Measurements from ENCODE around the gene TRAPPC6A. TPM values are rescaled to one million over a fixed set of nuclear protein-coding genes. Genes with fewer than 3 reads are reported as not detected.

TRAPPC6A gene
- total and polyA plus RNA-seq, 2 experiments from 2014 or later: 29.4 to 74.7 TPM

DNA sequence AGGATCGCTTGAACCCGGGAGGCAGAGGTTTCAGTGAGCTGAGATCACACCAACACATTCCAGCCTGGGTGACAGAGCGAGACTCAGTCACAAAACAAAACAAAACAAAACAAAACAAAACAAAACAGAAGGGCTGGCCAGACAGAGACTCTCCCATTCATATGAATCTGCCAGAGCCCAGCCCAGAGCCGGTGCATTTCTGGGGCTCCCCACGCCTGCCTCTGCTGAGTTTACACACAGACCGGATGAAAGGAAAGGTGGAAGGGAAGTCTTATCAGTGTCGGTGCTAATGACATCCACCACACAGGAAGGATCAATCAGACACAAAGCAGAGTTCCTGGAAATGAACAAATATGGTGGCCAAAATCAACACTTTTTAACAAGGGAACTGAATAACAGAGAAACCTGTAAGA is 6.8 kb downstream of the TRAPPC6A start:
- H3K4me1 Mint-ChIP-seq: peaks cover 6% of the 10 kb centered on the region
- no peaks in the 10 kb centered on the region for H3K9me2 ChIP-seq (ENCODE audit: insufficient read depth)
- no peaks in the 10 kb centered on the region; the same call in 1 of the 2 replicates for H3F3A ChIP-seq (replicated peaks; ENCODE audit: low read depth)
- no peak overlapping the region for H2AFZ ChIP-seq
- no peak overlapping the region for H3K4me2 ChIP-seq
- no peak overlapping the region; the same call in 2 of the 3 replicates for H3K4me3 Mint-ChIP-seq
- H3K27ac Mint-ChIP-seq: no peak overlapping the region
- no peak for TF ChIP-seq CREB1 (CRISPR knock-in tag; IDR thresholded peaks at IDR 0.05; ENCODE audit: low read depth)
- TF ChIP-seq, protein P1, sequence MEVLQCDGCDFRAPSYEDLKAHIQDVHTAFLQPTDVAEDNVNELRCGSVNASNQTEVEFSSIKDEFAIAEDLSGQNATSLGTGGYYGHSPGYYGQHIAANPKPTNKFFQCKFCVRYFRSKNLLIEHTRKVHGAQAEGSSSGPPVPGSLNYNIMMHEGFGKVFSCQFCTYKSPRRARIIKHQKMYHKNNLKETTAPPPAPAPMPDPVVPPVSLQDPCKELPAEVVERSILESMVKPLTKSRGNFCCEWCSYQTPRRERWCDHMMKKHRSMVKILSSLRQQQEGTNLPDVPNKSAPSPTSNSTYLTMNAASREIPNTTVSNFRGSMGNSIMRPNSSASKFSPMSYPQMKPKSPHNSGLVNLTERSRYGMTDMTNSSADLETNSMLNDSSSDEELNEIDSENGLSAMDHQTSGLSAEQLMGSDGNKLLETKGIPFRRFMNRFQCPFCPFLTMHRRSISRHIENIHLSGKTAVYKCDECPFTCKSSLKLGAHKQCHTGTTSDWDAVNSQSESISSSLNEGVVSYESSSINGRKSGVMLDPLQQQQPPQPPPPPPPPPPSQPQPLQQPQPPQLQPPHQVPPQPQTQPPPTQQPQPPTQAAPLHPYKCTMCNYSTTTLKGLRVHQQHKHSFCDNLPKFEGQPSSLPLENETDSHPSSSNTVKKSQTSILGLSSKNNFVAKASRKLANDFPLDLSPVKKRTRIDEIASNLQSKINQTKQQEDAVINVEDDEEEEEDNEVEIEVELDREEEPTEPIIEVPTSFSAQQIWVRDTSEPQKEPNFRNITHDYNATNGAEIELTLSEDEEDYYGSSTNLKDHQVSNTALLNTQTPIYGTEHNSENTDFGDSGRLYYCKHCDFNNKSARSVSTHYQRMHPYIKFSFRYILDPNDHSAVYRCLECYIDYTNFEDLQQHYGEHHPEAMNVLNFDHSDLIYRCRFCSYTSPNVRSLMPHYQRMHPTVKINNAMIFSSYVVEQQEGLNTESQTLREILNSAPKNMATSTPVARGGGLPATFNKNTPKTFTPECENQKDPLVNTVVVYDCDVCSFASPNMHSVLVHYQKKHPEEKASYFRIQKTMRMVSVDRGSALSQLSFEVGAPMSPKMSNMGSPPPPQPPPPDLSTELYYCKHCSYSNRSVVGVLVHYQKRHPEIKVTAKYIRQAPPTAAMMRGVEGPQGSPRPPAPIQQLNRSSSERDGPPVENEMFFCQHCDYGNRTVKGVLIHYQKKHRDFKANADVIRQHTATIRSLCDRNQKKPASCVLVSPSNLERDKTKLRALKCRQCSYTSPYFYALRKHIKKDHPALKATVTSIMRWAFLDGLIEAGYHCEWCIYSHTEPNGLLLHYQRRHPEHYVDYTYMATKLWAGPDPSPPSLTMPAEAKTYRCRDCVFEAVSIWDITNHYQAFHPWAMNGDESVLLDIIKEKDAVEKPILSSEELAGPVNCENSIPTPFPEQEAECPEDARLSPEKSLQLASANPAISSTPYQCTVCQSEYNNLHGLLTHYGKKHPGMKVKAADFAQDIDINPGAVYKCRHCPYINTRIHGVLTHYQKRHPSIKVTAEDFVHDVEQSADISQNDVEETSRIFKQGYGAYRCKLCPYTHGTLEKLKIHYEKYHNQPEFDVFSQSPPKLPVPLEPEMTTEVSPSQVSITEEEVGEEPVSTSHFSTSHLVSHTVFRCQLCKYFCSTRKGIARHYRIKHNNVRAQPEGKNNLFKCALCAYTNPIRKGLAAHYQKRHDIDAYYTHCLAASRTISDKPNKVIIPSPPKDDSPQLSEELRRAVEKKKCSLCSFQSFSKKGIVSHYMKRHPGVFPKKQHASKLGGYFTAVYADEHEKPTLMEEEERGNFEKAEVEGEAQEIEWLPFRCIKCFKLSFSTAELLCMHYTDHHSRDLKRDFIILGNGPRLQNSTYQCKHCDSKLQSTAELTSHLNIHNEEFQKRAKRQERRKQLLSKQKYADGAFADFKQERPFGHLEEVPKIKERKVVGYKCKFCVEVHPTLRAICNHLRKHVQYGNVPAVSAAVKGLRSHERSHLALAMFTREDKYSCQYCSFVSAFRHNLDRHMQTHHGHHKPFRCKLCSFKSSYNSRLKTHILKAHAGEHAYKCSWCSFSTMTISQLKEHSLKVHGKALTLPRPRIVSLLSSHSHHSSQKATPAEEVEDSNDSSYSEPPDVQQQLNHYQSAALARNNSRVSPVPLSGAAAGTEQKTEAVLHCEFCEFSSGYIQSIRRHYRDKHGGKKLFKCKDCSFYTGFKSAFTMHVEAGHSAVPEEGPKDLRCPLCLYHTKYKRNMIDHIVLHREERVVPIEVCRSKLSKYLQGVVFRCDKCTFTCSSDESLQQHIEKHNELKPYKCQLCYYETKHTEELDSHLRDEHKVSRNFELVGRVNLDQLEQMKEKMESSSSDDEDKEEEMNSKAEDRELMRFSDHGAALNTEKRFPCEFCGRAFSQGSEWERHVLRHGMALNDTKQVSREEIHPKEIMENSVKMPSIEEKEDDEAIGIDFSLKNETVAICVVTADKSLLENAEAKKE (CRISPR knock-in tag; IDR thresholded peaks at IDR 0.05): no peak
- no peak for TF ChIP-seq ZNF331 (CRISPR knock-in tag; IDR thresholded peaks at IDR 0.05; ENCODE audit: low read depth)
- TF ChIP-seq, protein P2, sequence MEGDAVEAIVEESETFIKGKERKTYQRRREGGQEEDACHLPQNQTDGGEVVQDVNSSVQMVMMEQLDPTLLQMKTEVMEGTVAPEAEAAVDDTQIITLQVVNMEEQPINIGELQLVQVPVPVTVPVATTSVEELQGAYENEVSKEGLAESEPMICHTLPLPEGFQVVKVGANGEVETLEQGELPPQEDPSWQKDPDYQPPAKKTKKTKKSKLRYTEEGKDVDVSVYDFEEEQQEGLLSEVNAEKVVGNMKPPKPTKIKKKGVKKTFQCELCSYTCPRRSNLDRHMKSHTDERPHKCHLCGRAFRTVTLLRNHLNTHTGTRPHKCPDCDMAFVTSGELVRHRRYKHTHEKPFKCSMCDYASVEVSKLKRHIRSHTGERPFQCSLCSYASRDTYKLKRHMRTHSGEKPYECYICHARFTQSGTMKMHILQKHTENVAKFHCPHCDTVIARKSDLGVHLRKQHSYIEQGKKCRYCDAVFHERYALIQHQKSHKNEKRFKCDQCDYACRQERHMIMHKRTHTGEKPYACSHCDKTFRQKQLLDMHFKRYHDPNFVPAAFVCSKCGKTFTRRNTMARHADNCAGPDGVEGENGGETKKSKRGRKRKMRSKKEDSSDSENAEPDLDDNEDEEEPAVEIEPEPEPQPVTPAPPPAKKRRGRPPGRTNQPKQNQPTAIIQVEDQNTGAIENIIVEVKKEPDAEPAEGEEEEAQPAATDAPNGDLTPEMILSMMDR (conservative IDR thresholded peaks at IDR 0.05; ENCODE audit: low read depth in 2 of 2): no peak
- no peak for TF ChIP-seq STAT1 (IDR thresholded peaks at IDR 0.05; ENCODE audit: unreplicated experiment)
- TF ChIP-seq, protein P3, sequence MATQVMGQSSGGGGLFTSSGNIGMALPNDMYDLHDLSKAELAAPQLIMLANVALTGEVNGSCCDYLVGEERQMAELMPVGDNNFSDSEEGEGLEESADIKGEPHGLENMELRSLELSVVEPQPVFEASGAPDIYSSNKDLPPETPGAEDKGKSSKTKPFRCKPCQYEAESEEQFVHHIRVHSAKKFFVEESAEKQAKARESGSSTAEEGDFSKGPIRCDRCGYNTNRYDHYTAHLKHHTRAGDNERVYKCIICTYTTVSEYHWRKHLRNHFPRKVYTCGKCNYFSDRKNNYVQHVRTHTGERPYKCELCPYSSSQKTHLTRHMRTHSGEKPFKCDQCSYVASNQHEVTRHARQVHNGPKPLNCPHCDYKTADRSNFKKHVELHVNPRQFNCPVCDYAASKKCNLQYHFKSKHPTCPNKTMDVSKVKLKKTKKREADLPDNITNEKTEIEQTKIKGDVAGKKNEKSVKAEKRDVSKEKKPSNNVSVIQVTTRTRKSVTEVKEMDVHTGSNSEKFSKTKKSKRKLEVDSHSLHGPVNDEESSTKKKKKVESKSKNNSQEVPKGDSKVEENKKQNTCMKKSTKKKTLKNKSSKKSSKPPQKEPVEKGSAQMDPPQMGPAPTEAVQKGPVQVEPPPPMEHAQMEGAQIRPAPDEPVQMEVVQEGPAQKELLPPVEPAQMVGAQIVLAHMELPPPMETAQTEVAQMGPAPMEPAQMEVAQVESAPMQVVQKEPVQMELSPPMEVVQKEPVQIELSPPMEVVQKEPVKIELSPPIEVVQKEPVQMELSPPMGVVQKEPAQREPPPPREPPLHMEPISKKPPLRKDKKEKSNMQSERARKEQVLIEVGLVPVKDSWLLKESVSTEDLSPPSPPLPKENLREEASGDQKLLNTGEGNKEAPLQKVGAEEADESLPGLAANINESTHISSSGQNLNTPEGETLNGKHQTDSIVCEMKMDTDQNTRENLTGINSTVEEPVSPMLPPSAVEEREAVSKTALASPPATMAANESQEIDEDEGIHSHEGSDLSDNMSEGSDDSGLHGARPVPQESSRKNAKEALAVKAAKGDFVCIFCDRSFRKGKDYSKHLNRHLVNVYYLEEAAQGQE (IDR thresholded peaks at IDR 0.05; ENCODE audit: unreplicated experiment): no peak
- no peak for TF ChIP-seq EZH2phosphoT487 (IDR thresholded peaks at IDR 0.05; ENCODE audit: unreplicated experiment)
- ATAC-seq (no peak), DNase-seq (ENCODE audit: low spot score) (no peak)
- no peak overlapping the region for H3K4me3 ChIP-seq
- H4K20me1 ChIP-seq (replicated peaks; ENCODE audit: insufficient read depth): no peaks in the 10 kb centered on the region; the same call in 1 of the 2 replicates
- H3K27me3 ChIP-seq (ENCODE audit: insufficient read depth): no peaks in the 10 kb centered on the region
- peaks cover 12% of the 10 kb centered on the region for H3K27me3 Mint-ChIP-seq (ENCODE audit: insufficient read depth, low read depth, poor library complexity)
- no peak overlapping the region for H3K27ac ChIP-seq (ENCODE audit: low read depth)
- no peaks in the 10 kb centered on the region; the same call in 2 of the 3 replicates for H3K36me3 Mint-ChIP-seq (ENCODE audit: low read depth)
- H3K79me2 ChIP-seq (replicated peaks; ENCODE audit: insufficient read depth): no peaks in the 10 kb centered on the region; the same call in 1 of the 2 replicates
- no peaks in the 10 kb centered on the region for H3K9me3 Mint-ChIP-seq
- H3K36me3 ChIP-seq (ENCODE audit: insufficient read depth): no peaks in the 10 kb centered on the region
- 0 out of 2 replicates have a peak, but pooled peaks cover 4% of the 10 kb centered on the region for H3K4me1 ChIP-seq (ENCODE audit: insufficient read depth)
